ENCODE measurements around the gene ZNF831. TPM values are rescaled to one million over a fixed set of nuclear protein-coding genes. Genes with fewer than 3 reads are reported as not detected.

Gene ZNF831
- total RNA-seq, 1 donor from 2014 or later: not detected

GRCh38 chr20:59121714-59122565 lies 41.7 kb upstream of the ZNF831 start:
- Mint-ChIP-seq H3K4me1 (ENCODE audit: unreplicated experiment) (no peaks in the 10 kb centered on the region), H3K36me3 (ENCODE audit: unreplicated experiment) (no peaks in the 10 kb centered on the region), H3K27ac (ENCODE audit: unreplicated experiment) (no peak overlapping the region), H3K9me3 (ENCODE audit: unreplicated experiment) (peaks cover 11% of the 10 kb centered on the region), H3K4me3 (ENCODE audit: unreplicated experiment) (no peak overlapping the region), H3K27me3 (ENCODE audit: unreplicated experiment) (peaks cover 2% of the 10 kb centered on the region)
- no peak for DNase-seq (ENCODE audit: extremely low spot score, unreplicated experiment)
- TF ChIP-seq CTCF (IDR thresholded peaks at IDR 0.05): no peak

GRCh38 chr20:59122566-59122919 lies 41.1 kb upstream of the ZNF831 start:
- Mint-ChIP-seq H3K27ac (ENCODE audit: unreplicated experiment) (no peak overlapping the region), H3K27me3 (ENCODE audit: unreplicated experiment) (peaks cover 2% of the 10 kb centered on the region), H3K4me3 (ENCODE audit: unreplicated experiment) (no peak overlapping the region), H3K4me1 (ENCODE audit: unreplicated experiment) (no peaks in the 10 kb centered on the region), H3K36me3 (ENCODE audit: unreplicated experiment) (no peaks in the 10 kb centered on the region), H3K9me3 (ENCODE audit: unreplicated experiment) (peaks cover 11% of the 10 kb centered on the region)
- TF ChIP-seq CTCF (IDR thresholded peaks at IDR 0.05): no peak
- no peak for DNase-seq (ENCODE audit: extremely low spot score, unreplicated experiment)

GRCh38 chr20:59123011-59123677 lies 40.5 kb upstream of the ZNF831 start:
- TF ChIP-seq CTCF (IDR thresholded peaks at IDR 0.05): no peak
- H3K9me3 Mint-ChIP-seq (ENCODE audit: unreplicated experiment): peaks cover 11% of the 10 kb centered on the region
- no peaks in the 10 kb centered on the region for H3K36me3 Mint-ChIP-seq (ENCODE audit: unreplicated experiment)
- no peak overlapping the region for H3K4me3 Mint-ChIP-seq (ENCODE audit: unreplicated experiment)
- no peaks in the 10 kb centered on the region for H3K4me1 Mint-ChIP-seq (ENCODE audit: unreplicated experiment)
- no peak overlapping the region for H3K27ac Mint-ChIP-seq (ENCODE audit: unreplicated experiment)
- peaks cover 2% of the 10 kb centered on the region for H3K27me3 Mint-ChIP-seq (ENCODE audit: unreplicated experiment)
- DNase-seq (ENCODE audit: extremely low spot score, unreplicated experiment): no peak

GRCh38 chr20:59123678-59124255 lies 39.9 kb upstream of the ZNF831 start:
- DNase-seq (ENCODE audit: extremely low spot score, unreplicated experiment): no peak
- H3K4me1 Mint-ChIP-seq (ENCODE audit: unreplicated experiment): no peaks in the 10 kb centered on the region
- H3K9me3 Mint-ChIP-seq (ENCODE audit: unreplicated experiment): peaks cover 11% of the 10 kb centered on the region
- TF ChIP-seq CTCF (IDR thresholded peaks at IDR 0.05): no peak
- no peak overlapping the region for H3K4me3 Mint-ChIP-seq (ENCODE audit: unreplicated experiment)
- peaks cover 2% of the 10 kb centered on the region for H3K27me3 Mint-ChIP-seq (ENCODE audit: unreplicated experiment)
- H3K27ac Mint-ChIP-seq (ENCODE audit: unreplicated experiment): no peak overlapping the region
- no peaks in the 10 kb centered on the region for H3K36me3 Mint-ChIP-seq (ENCODE audit: unreplicated experiment)

Measured in osteocyte (in vitro differentiated cells).